Measurements from ENCODE around the gene FARSA.

- no peak for TF ChIP-seq EZH2 (IDR thresholded peaks at IDR 0.05; ENCODE audit: insufficient read depth, low read length)
- TF ChIP-seq CTCF (IDR thresholded peaks at IDR 0.05; ENCODE audit: insufficient read depth, low read depth, low read length), result no peak
These were observed 39.9 kb downstream of the FARSA start for GRCh38 chr19:12893582-12893981.

Measured in astrocyte (in vitro differentiated cells and primary cell).